ENCODE data around the gene LPP. TPM values are rescaled to one million over a fixed set of nuclear protein-coding genes. Genes with fewer than 3 reads are reported as not detected.
"Not testable (repeated sequence)": the region's sequence is repeated elsewhere in the genome, so short reads cannot be mapped to it uniquely, and the experiment has no call there.

LPP gene
- total and polyA plus RNA-seq, 2 of the 13 experiments (the other 11 are each of a cell fraction or from before 2014, with no cell fraction given), result 19.2 to 29.9 TPM

- BruUV-seq (replicated peaks), result no TSS peak
- Histone ChIP-seq H3K9ac (ENCODE audit: insufficient read depth, low read depth, low read length) (no peak overlapping the region), H3K4me2 (ENCODE audit: low read depth, low read length) (no peak overlapping the region), H3K4me3 (replicated peaks in 1 of 3; ENCODE audit: insufficient read depth in 1 of 3, low read depth in 2 of 3, low read length in 3 of 3) (no peak overlapping the region), H3K79me2 (ENCODE audit: insufficient read depth, low read length) (no peaks in the 10 kb centered on the region), H3K4me1 (ENCODE audit: insufficient read depth, low read length) (no peaks in the 10 kb centered on the region; the same call in 1 of the 2 replicates), H3K27ac (ENCODE audit: extremely low read length, insufficient read depth, low read length) (no peak overlapping the region), H3K36me3 (replicated peaks in 1 of 2; ENCODE audit: control insufficient read depth in 1 of 2, insufficient read depth in 2 of 2, low read length in 2 of 2) (0 out of 5 replicates have a peak, but pooled peaks cover 0 to 7% of the 10 kb centered on the region in 2 experiments), H3K27me3 (ENCODE audit: control insufficient read depth in 1 of 2, insufficient read depth in 2 of 2, low read length in 2 of 2) (no peaks in the 10 kb centered on the region), H3K9me3 (ENCODE audit: low read length) (no peaks in the 10 kb centered on the region), H4K20me1 (ENCODE audit: insufficient read depth, low read length) (no peaks in the 10 kb centered on the region), H2AFZ (ENCODE audit: low read length) (no peak overlapping the region)
- no peak for DNase-seq (ENCODE audit: low spot score)
- 92% methylated on average over 10 of the region's 10 CpGs for WGBS (ENCODE audit: low lambda C conversion rate)
- no peak for TF ChIP-seq NFKBIZ (CRISPR knock-in tag; IDR thresholded peaks at IDR 0.05)
- no peak for TF ChIP-seq U2AF1 (optimal IDR thresholded peaks at IDR 0.05; ENCODE audit: low read depth, low read length)
- TF ChIP-seq THAP8 (CRISPR knock-in tag; IDR thresholded peaks at IDR 0.05; ENCODE audit: borderline replicate concordance), result no peak
- POLR2A ChIA-PET, result no interaction called here
- no peak for ATAC-seq
- FAIRE-seq, result no peak
- in situ Hi-C loops (cut with HindIII; ENCODE audit: extremely low pct_ligation_motif_present, low pct_unique_long_range_greater_than_20kb), result no loop called here
- intact Hi-C loops (cut with micrococcal nuclease; ENCODE audit: unreplicated experiment), result no loop called here
- CTCF ChIA-PET (ENCODE audit: low intra/inter-chr PET ratio, low total read pairs), result no interaction called here
Observed at GRCh38 chr3:188635258-188636042, 481.5 kb downstream of the LPP start.

GRCh38 chr3:188636292-188636691, 482.3 kb downstream of the LPP start:
- POLR2A ChIA-PET; H3K4me1 ChIP-seq (ENCODE audit: insufficient read depth, low read length); H3K36me3 ChIP-seq (replicated peaks in 1 of 2; ENCODE audit: control insufficient read depth in 1 of 2, insufficient read depth in 2 of 2, low read length in 2 of 2); ATAC-seq; intact Hi-C loops (cut with micrococcal nuclease; ENCODE audit: unreplicated experiment); H3K79me2 ChIP-seq (ENCODE audit: insufficient read depth, low read length); FAIRE-seq; CTCF ChIA-PET (ENCODE audit: low intra/inter-chr PET ratio, low total read pairs); H2AFZ ChIP-seq (ENCODE audit: low read length); H4K20me1 ChIP-seq (ENCODE audit: insufficient read depth, low read length); H3K27ac ChIP-seq (ENCODE audit: extremely low read length, insufficient read depth, low read length); H3K9me3 ChIP-seq (ENCODE audit: low read length); in situ Hi-C loops (cut with HindIII; ENCODE audit: extremely low pct_ligation_motif_present, low pct_unique_long_range_greater_than_20kb); H3K4me2 ChIP-seq (ENCODE audit: low read depth, low read length); DNase-seq (ENCODE audit: low spot score); H3K27me3 ChIP-seq (ENCODE audit: control insufficient read depth in 1 of 2, insufficient read depth in 2 of 2, low read length in 2 of 2); H3K4me3 ChIP-seq (replicated peaks in 1 of 3; ENCODE audit: insufficient read depth in 1 of 3, low read depth in 2 of 3, low read length in 3 of 3); H3K9ac ChIP-seq (ENCODE audit: insufficient read depth, low read depth, low read length); BruUV-seq (replicated peaks): not testable (repeated sequence)
- WGBS (ENCODE audit: low lambda C conversion rate), result 98% methylated on average over 11 of the region's 13 CpGs
